HEK293 (cell line): ENCODE data around the gene KLHL17.
A peak's percentile ranks its signal among the peaks of the same experiment; 100 is the strongest.

Experiments used
- CTCF ChIA-PET: fragments of 350-600 bp; formaldehyde crosslinking; extraction: SDS; loops from one replicate; lab custom pipeline; 2021; ENCODE audit warnings: antibody characterized with exemption; lab: Yijun Ruan, JAX
- POLR2A ChIA-PET: fragments of 300-600 bp; formaldehyde crosslinking; extraction: SDS; loops from one replicate; lab custom pipeline; 2020; ENCODE audit warnings: antibody characterized with exemption, inconsistent platforms; lab: Yijun Ruan, JAX
- H3K27ac ChIP-seq: fragments of 200-500 bp; sonication (Bioruptor generic); 2 replicates; pipeline ENCODE4 v1.5.1; 2014; ENCODE audit warnings: low read depth, low read length, control low read depth, inconsistent platforms; ENCODE audit errors: extremely low read depth
- H3K36me3 ChIP-seq, 2 experiments: fragments of 200-500 bp in 1 of 2; sonication (Bioruptor generic) in 1 of 2; 1 replicate in 1 of 2; 2 replicates in 1 of 2; pipeline ENCODE4 v1.5.1; 2014 to 2017; ENCODE audit warnings: inconsistent platforms in 2 of 2, low read length in 2 of 2; ENCODE audit not compliant: control insufficient read depth in 2 of 2, insufficient read depth in 1 of 2
- H3K4me1 ChIP-seq: fragments of 200-500 bp; sonication (Bioruptor generic); 2 replicates; pipeline ENCODE4 v1.5.1; 2014; ENCODE audit warnings: mild to moderate bottlenecking, low read length, inconsistent platforms; ENCODE audit not compliant: control insufficient read depth, insufficient read depth
- H3K4me3 ChIP-seq: 2 replicates; pipeline ENCODE4 v1.5.1; 2011; ENCODE audit warnings: low read depth, mild to moderate bottlenecking, control low read depth, low read length, moderate library complexity
- H3K9me3 ChIP-seq: fragments of 200-500 bp; sonication (Bioruptor generic); 2 replicates; pipeline ENCODE4 v1.5.1; 2014; ENCODE audit warnings: low read depth, low read length, inconsistent platforms; ENCODE audit not compliant: control insufficient read depth, insufficient read depth
- BCL11A ChIP-seq: fragments of 450-650 bp; formaldehyde crosslinking; IDR thresholded peaks from 2 replicates; pipeline ENCODE4 v1.5.1; 2016; ENCODE audit warnings: low read depth, missing biosample characterization, missing genetic modification characterization
- BCL11B ChIP-seq: fragments of 450-650 bp; formaldehyde crosslinking; IDR thresholded peaks from 2 replicates; pipeline ENCODE4 v1.5.1; 2016; ENCODE audit warnings: low read depth, missing biosample characterization, missing genetic modification characterization
- EGR2 ChIP-seq: fragments of 450-650 bp; formaldehyde crosslinking; IDR thresholded peaks from 2 replicates; pipeline ENCODE4 v1.5.1; 2016; ENCODE audit warnings: low read depth, missing biosample characterization, missing genetic modification characterization
- GLIS2 ChIP-seq: fragments of 450-650 bp; formaldehyde crosslinking; IDR thresholded peaks from 2 replicates; pipeline ENCODE4 v1.5.1; 2016; ENCODE audit warnings: missing biosample characterization, missing genetic modification characterization
- IKZF3 ChIP-seq: fragments of 450-650 bp; IDR thresholded peaks from 2 replicates; pipeline ENCODE4 v1.5.0; 2018; ENCODE audit warnings: missing biosample characterization, mild to moderate bottlenecking, missing genetic modification characterization, moderate library complexity
- SP2 ChIP-seq: fragments of 450-650 bp; formaldehyde crosslinking; IDR thresholded peaks from 2 replicates; pipeline ENCODE4 v1.5.1; 2016; ENCODE audit warnings: missing biosample characterization, missing genetic modification characterization
- YY1 ChIP-seq: fragments of 450-650 bp; formaldehyde crosslinking; IDR thresholded peaks from 2 replicates; pipeline ENCODE4 v1.5.1; 2018; ENCODE audit warnings: missing biosample characterization, missing genetic modification characterization
- ZBTB20 ChIP-seq: fragments of 450-650 bp; formaldehyde crosslinking; IDR thresholded peaks from 2 replicates; pipeline ENCODE4 v1.5.1; 2016; ENCODE audit warnings: missing biosample characterization, missing genetic modification characterization
- ZBTB48 ChIP-seq: fragments of 450-650 bp; formaldehyde crosslinking; IDR thresholded peaks from 2 replicates; pipeline ENCODE4 v1.5.1; 2016; ENCODE audit warnings: missing biosample characterization, missing genetic modification characterization
- ZBTB8A ChIP-seq: fragments of 450-650 bp; formaldehyde crosslinking; IDR thresholded peaks from 2 replicates; pipeline ENCODE4 v1.5.1; 2016; ENCODE audit warnings: missing biosample characterization, missing genetic modification characterization
- ZFHX2 ChIP-seq: fragments of 450-650 bp; formaldehyde crosslinking; conservative IDR thresholded peaks from 2 replicates; pipeline ENCODE4 v1.5.1; 2016; ENCODE audit warnings: missing biosample characterization, missing genetic modification characterization
- ZFP69B ChIP-seq: fragments of 450-650 bp; formaldehyde crosslinking; IDR thresholded peaks from 2 replicates; pipeline ENCODE4 v1.5.1; 2016; ENCODE audit warnings: missing biosample characterization, missing genetic modification characterization
- ZIC2 ChIP-seq: fragments of 450-650 bp; formaldehyde crosslinking; IDR thresholded peaks from 2 replicates; pipeline ENCODE4 v1.5.1; 2016; ENCODE audit warnings: missing biosample characterization, missing genetic modification characterization
- ZNF19 ChIP-seq: fragments of 450-650 bp; formaldehyde crosslinking; IDR thresholded peaks from 2 replicates; pipeline ENCODE4; 2016; ENCODE audit warnings: missing biosample characterization, missing genetic modification characterization, low read depth
- ZNF341 ChIP-seq: fragments of 450-650 bp; formaldehyde crosslinking; IDR thresholded peaks from 2 replicates; pipeline ENCODE4; 2016; ENCODE audit warnings: low read depth, missing biosample characterization, missing genetic modification characterization
- ZNF366 ChIP-seq: fragments of 450-650 bp; formaldehyde crosslinking; conservative IDR thresholded peaks from 2 replicates; pipeline ENCODE4 v1.5.1; 2016; ENCODE audit warnings: missing biosample characterization, missing genetic modification characterization
- ZNF404 ChIP-seq: fragments of 450-650 bp; formaldehyde crosslinking; IDR thresholded peaks from 2 replicates; pipeline ENCODE4 v1.5.1; 2017; ENCODE audit warnings: missing biosample characterization, missing genetic modification characterization
- ZNF529 ChIP-seq: fragments of 450-650 bp; formaldehyde crosslinking; IDR thresholded peaks from 2 replicates; pipeline ENCODE4 v1.5.1; 2017; ENCODE audit warnings: missing genetic modification characterization, missing biosample characterization; ENCODE audit not compliant: insufficient replicate concordance
- ZNF530 ChIP-seq: fragments of 450-650 bp; formaldehyde crosslinking; IDR thresholded peaks from 2 replicates; pipeline ENCODE4 v1.5.1; 2016; ENCODE audit warnings: low read depth, missing biosample characterization, missing genetic modification characterization
- ZNF585B ChIP-seq: fragments of 450-650 bp; formaldehyde crosslinking; IDR thresholded peaks from 2 replicates; pipeline ENCODE4 v1.5.1; 2016; ENCODE audit warnings: missing biosample characterization, missing genetic modification characterization
- ZNF600 ChIP-seq: fragments of 450-650 bp; formaldehyde crosslinking; IDR thresholded peaks from 2 replicates; pipeline ENCODE4 v1.5.1; 2016; ENCODE audit warnings: missing biosample characterization, missing genetic modification characterization
- ZNF677 ChIP-seq: fragments of 450-650 bp; IDR thresholded peaks from 2 replicates; pipeline ENCODE4 v1.5.0; 2018; ENCODE audit warnings: missing biosample characterization, mild to moderate bottlenecking, missing genetic modification characterization, moderate library complexity
- TF ChIP-seq, protein P1 (sequence below): fragments of 450-650 bp; formaldehyde crosslinking; IDR thresholded peaks from 2 replicates; pipeline ENCODE4 v1.5.1; 2016; ENCODE audit warnings: missing biosample characterization, missing genetic modification characterization
- TF ChIP-seq, protein P2 (sequence below): fragments of 450-650 bp; formaldehyde crosslinking; IDR thresholded peaks from 2 replicates; pipeline ENCODE4 v1.5.1; 2016; ENCODE audit warnings: missing biosample characterization, missing genetic modification characterization
- TF ChIP-seq, protein P3 (sequence below): fragments of 450-650 bp; formaldehyde crosslinking; IDR thresholded peaks from 2 replicates; pipeline ENCODE4 v1.5.1; 2017; ENCODE audit warnings: missing biosample characterization, missing genetic modification characterization

Gene KLHL17

DNA sequence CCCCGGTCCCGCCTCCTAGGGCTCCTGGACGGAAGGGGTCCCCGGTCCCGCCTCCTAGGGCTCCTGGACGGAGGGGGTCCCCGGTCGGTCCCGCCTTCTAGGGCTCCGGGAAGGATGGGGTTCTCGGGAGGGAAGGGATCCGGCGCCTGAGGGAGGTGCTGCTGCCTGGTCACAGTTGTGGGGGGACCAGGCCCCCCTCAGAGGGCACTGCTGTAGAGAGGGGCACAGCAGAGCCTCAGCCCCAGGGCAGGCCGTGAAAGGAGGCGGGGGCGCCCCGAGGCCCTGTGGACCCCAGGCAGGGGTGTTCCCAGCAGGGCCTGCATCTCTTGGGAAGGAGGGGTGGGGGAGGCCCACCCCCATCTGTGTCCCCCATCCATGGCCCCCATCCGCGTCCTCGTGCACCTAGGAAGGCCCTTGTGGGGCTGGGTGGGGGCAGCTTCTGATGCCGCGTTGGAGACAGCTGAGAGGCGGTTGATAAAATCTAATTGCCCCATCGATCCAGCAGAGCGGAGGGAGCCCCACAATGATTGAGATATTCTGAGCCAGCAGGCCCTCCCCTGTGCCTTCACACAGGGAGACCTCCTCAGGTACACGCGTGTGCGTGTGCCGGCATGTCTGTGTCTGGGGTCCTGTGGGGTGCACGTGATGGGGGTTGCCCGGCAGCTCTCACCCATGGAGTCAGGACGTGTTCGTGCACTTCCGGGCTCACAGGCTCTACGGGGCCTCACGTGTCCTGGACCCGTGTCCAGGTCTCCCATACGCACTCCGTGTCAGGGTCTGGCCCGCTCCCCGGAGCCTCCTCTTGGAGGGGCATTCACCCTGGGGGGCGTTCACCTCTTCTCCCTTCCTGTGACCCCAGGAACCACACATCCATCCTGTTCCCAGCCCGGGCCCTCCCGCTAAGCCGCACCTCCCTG lies 23.8 kb upstream of the KLHL17 start (continued):
- TF ChIP-seq YY1 (tag by site-specific recombination) (0 out of 2 replicates have a peak, but pooled peaks have one; percentile 18), ZBTB8A (tag by site-specific recombination) (peak; percentile 35; the same call in 1 of the 2 replicates), ZIC2 (peak; percentile 19; the same call in 1 of the 2 replicates), BCL11B (tag by site-specific recombination) (0 out of 2 replicates have a peak, but pooled peaks have one; percentile 14), ZNF600 (tag by site-specific recombination) (peak; percentile 90), GLIS2 (tag by site-specific recombination) (peak; percentile 51; the same call in 1 of the 2 replicates), ZNF530 (no peak), BCL11A (tag by site-specific recombination) (peak; percentile 18; the same call in 1 of the 2 replicates), IKZF3 (tag by site-specific recombination) (peak; percentile 50; the same call in 1 of the 2 replicates)

DNA sequence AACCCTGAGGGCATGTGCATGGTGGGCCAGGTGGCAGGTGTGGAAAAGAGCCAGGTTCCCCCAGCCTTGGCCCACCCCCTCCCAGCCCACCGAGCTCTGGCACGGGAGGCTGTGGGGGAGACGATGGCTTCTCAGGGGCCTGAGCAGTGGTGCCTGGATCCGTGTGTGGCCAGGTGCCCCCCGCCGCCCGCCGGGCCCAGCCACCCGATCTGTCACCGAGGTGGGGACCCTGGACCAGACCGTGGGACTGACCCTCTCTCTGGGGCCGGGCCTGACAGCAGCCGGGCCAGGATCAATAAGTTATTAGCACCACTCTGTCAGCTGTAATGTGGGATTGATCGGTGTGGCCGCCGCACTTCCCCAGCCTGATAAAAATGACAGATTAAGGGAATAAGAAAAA lies 22.9 kb upstream of the KLHL17 start:
- CTCF ChIA-PET = interaction anchor here (0.7 to 3.0 kb wide), 7 partner anchors 9 to 185 kb away, joined by 3 to 17 read pairs (median 4); partner anchors contain the start of gene PLEKHN1
- no peak for TF ChIP-seq ZBTB48 (tag by site-specific recombination)
- peak; percentile 13; the same call in 1 of the 2 replicates for TF ChIP-seq BCL11B (tag by site-specific recombination)
- TF ChIP-seq, all 188 proteins: peak for 1
- H3K9me3 ChIP-seq = no peaks in the 10 kb centered on the region
- peaks cover 50% of the 10 kb centered on the region for H3K4me1 ChIP-seq
- H3K27ac ChIP-seq = peak overlapping the region; percentile 98; the same call in 1 of the 2 replicates
- POLR2A ChIA-PET = interaction anchor here (1.4 to 9.4 kb wide), 4 partner anchors 7 to 19 kb away, joined by 6 to 111 read pairs (median 58); partner anchors contain the start of gene SAMD11
- H3K36me3 ChIP-seq = peaks cover 0 to 19% of the 10 kb centered on the region in 2 experiments; a peak in 1 of 3 replicates
- H3K4me3 ChIP-seq = no peak overlapping the region

DNA sequence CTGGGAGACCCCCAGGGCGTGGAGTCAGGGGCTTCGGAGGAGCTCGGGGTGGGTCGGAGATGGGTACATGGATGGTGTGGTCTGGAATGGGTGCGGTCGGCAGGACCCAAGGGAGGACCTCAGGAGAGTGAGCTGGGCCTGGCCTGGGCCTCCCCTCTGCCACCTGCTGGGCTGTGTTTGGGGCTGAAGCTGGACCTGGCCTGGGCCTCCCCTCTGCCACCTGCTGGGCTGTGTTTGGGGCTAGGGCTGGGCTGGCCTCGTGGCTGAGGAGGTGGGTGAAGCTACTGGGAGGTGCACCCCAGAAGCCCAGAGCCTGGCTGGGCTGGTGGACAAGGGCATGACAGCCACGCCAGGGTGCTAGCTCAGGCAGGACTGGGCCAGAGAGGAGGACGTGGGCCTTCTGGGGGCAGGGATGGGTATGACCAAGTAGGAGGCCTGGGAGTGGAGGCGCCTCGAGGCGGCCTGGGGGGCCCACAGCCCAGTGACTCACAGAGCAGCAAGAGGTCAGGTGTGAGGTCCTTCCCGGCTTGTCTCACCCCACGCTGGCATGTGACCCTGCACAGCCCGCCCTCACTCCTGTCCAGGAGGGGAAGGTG lies 22.2 kb upstream of the KLHL17 start:
- H3K4me1 ChIP-seq = peaks cover 49% of the 10 kb centered on the region
- ChIA-PET POLR2A (interaction anchor here (0.6 to 9.4 kb wide), 5 partner anchors 7 to 29 kb away, joined by 3 to 111 read pairs (median 9); partner anchors contain the start of gene SAMD11), CTCF (interaction anchor here (0.7 to 3.0 kb wide), 11 partner anchors 9 to 184 kb away, joined by 3 to 17 read pairs (median 4); partner anchors contain the start of genes PLEKHN1 and SAMD11)
- no peak overlapping the region for H3K4me3 ChIP-seq
- peak overlapping the region; percentile 98 for H3K27ac ChIP-seq
- H3K36me3 ChIP-seq = peaks cover 0 to 20% of the 10 kb centered on the region in 2 experiments; a peak in 1 of 3 replicates
- no peaks in the 10 kb centered on the region for H3K9me3 ChIP-seq
- TF ChIP-seq EGR2 (tag by site-specific recombination) (peak; percentile 80; the same call in 1 of the 2 replicates), ZNF19 (tag by site-specific recombination) (no peak), ZNF404 (tag by site-specific recombination) (no peak), ZNF366 (tag by site-specific recombination) (no peak), ZBTB20 (0 out of 2 replicates have a peak, but pooled peaks have one; percentile 17), ZNF341 (tag by site-specific recombination) (no peak), ZNF529 (tag by site-specific recombination) (no peak), GLIS2 (tag by site-specific recombination) (peak; percentile 79), SP2 (tag by site-specific recombination) (no peak), ZNF677 (tag by site-specific recombination) (no peak), ZNF585B (no peak), ZFHX2 (tag by site-specific recombination) (peak; percentile 87), BCL11B (tag by site-specific recombination) (0 out of 2 replicates have a peak, but pooled peaks have one; percentile 0), ZFP69B (peak; percentile 91)
- TF ChIP-seq, protein P1, sequence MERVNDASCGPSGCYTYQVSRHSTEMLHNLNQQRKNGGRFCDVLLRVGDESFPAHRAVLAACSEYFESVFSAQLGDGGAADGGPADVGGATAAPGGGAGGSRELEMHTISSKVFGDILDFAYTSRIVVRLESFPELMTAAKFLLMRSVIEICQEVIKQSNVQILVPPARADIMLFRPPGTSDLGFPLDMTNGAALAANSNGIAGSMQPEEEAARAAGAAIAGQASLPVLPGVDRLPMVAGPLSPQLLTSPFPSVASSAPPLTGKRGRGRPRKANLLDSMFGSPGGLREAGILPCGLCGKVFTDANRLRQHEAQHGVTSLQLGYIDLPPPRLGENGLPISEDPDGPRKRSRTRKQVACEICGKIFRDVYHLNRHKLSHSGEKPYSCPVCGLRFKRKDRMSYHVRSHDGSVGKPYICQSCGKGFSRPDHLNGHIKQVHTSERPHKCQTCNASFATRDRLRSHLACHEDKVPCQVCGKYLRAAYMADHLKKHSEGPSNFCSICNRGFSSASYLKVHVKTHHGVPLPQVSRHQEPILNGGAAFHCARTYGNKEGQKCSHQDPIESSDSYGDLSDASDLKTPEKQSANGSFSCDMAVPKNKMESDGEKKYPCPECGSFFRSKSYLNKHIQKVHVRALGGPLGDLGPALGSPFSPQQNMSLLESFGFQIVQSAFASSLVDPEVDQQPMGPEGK (tag by site-specific recombination) = peak; percentile 73
- TF ChIP-seq, protein P2, sequence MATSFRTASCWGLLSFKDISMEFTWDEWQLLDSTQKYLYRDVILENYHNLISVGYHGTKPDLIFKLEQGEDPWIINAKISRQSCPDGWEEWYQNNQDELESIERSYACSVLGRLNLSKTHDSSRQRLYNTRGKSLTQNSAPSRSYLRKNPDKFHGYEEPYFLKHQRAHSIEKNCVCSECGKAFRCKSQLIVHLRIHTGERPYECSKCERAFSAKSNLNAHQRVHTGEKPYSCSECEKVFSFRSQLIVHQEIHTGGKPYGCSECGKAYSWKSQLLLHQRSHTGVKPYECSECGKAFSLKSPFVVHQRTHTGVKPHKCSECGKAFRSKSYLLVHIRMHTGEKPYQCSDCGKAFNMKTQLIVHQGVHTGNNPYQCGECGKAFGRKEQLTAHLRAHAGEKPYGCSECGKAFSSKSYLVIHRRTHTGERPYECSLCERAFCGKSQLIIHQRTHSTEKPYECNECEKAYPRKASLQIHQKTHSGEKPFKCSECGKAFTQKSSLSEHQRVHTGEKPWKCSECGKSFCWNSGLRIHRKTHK (tag by site-specific recombination) = no peak
- TF ChIP-seq, protein P3, sequence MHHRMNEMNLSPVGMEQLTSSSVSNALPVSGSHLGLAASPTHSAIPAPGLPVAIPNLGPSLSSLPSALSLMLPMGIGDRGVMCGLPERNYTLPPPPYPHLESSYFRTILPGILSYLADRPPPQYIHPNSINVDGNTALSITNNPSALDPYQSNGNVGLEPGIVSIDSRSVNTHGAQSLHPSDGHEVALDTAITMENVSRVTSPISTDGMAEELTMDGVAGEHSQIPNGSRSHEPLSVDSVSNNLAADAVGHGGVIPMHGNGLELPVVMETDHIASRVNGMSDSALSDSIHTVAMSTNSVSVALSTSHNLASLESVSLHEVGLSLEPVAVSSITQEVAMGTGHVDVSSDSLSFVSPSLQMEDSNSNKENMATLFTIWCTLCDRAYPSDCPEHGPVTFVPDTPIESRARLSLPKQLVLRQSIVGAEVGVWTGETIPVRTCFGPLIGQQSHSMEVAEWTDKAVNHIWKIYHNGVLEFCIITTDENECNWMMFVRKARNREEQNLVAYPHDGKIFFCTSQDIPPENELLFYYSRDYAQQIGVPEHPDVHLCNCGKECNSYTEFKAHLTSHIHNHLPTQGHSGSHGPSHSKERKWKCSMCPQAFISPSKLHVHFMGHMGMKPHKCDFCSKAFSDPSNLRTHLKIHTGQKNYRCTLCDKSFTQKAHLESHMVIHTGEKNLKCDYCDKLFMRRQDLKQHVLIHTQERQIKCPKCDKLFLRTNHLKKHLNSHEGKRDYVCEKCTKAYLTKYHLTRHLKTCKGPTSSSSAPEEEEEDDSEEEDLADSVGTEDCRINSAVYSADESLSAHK = no peak
